Kidney (tissue), 14 donors: ENCODE data around the gene MTF2. TPM values are rescaled to one million over a fixed set of nuclear protein-coding genes. Genes with fewer than 3 reads are reported as not detected.

Experiments
- DNase-seq, 5 donors: peaks; one replicate each; pipeline ENCODE4 v3.0.0-alpha.2; 2013 to 2020
- FAIRE-seq: peaks from 2 replicates; lab custom pipeline; 2012; peaks lifted over from hg19 to GRCh38; lab: Jason Lieb, UNC
- H3K27ac ChIP-seq, 2 donors: one replicate each; pipeline ENCODE4 v1.7.0; 2013; ENCODE audit warnings: low read depth in 2 of 2, low read length in 2 of 2, inconsistent platforms in 1 of 2
- H3K27me3 ChIP-seq: one replicate; pipeline ENCODE4 v1.7.1; 2013; ENCODE audit warnings: low read length, inconsistent platforms; ENCODE audit not compliant: control insufficient read depth, insufficient read depth
- H3K36me3 ChIP-seq, 3 donors: one replicate each; pipeline versions ENCODE4 v1.7.0 to v1.7.1; 2013; ENCODE audit warnings: low read length in 3 of 3, control low read depth in 1 of 3, inconsistent platforms in 1 of 3; ENCODE audit not compliant: insufficient read depth in 3 of 3, control insufficient read depth in 2 of 3
- H3K4me1 ChIP-seq, 3 donors: one replicate each; pipeline versions ENCODE4 v1.7.0 to v1.7.1; 2013; ENCODE audit warnings: low read length in 3 of 3, inconsistent platforms in 1 of 3, low read depth in 1 of 3; ENCODE audit not compliant: control insufficient read depth in 2 of 3, insufficient read depth in 2 of 3
- H3K4me3 ChIP-seq, 3 donors: one replicate each; pipeline versions ENCODE4 v1.7.0 to v1.8.1; 2013; ENCODE audit warnings: low read length in 3 of 3, control low read depth in 1 of 3, inconsistent platforms in 1 of 3
- H3K9ac ChIP-seq, 3 donors: one replicate each; pipeline versions ENCODE4 v1.7.0 to v1.7.1; 2013; ENCODE audit warnings: low read length in 3 of 3, control low read depth in 1 of 3, inconsistent platforms in 1 of 3
- H3K9me3 ChIP-seq, 3 donors: one replicate each; pipeline versions ENCODE4 v1.7.0 to v1.7.1; 2013; ENCODE audit warnings: low read length in 3 of 3, control low read depth in 1 of 3, inconsistent platforms in 1 of 3; ENCODE audit not compliant: control insufficient read depth in 2 of 3, insufficient read depth in 1 of 3
- CTCF ChIP-seq: IDR thresholded peaks from 3 replicates; pipeline ENCODE4 v1.5.1; 2012; ENCODE audit warnings: mild to moderate bottlenecking, moderate library complexity, borderline replicate concordance; ENCODE audit not compliant: insufficient read depth; ENCODE audit errors: extremely low read depth
- intact Hi-C: fragments of 100-400 bp; cut with DNase I; formaldehyde crosslinking; loops from one replicate; pipeline ENCODE4 v1.11.1; 2022
- polyA plus RNA-seq: library from polyadenylated mRNA; stranded (reverse); fragments of 350-450 nt; fragmentation: Illumina TruSeq; extraction: RNeasy Lipid Tissue Mini Kit (QIAGEN cat#74804); gene quantifications from one replicate; pipeline ENCODE4 v1.2.3, GENCODE V29; 2014; ENCODE audit warnings: low read depth, low replicate concordance; ENCODE audit not compliant: insufficient read depth
- total RNA-seq: library from RNA; stranded (reverse); fragmentation: NEBNext Ultra II Directional; extraction: Animal tissue kit (Norgen Biotek cat#: 25700); gene quantifications from one replicate; pipeline ENCODE4 v1.2.1, GENCODE V29; 2021
- donor health status: control.
- donor health status: control.
- donor health status: control.
- donor health status: control.
- donor health status: control.
- donor health status: DM: yes; HTN: yes; CAD: no.
- donor health status: Normal renal cell carcinoma (clear cell type).

MTF2 gene
- total and polyA plus RNA-seq, 2 donors from 2014 or later, result 8.8 to 30.5 TPM

GRCh38 chr1:93180723-93181613, 101.9 kb downstream of the MTF2 start, which contains the start of gene CCDC18:
CCDC18 (plus strand) TSS chr1:93180724; CDS start chr1:93183362, 2,638 bp downstream.
- Histone ChIP-seq H3K4me1 (peaks cover 0 to 16% (median 0%) of the 10 kb centered on the region in 3 donors), H3K27ac (peak within 1 kb of the TSS; percentile 99), H3K9me3 (no peaks in the 10 kb centered on the region), H3K27me3 (no peaks in the 10 kb centered on the region), H3K36me3 (no peaks in the 10 kb centered on the region), H3K4me3 (peak within 1 kb of the TSS; percentile 85 to 94 (median 91)), H3K9ac (peak within 1 kb of the TSS; percentile 81 to 99 (median 88))
- no peak for TF ChIP-seq CTCF
- intact Hi-C loops, result no loop called here
- FAIRE-seq (no peak), DNase-seq (peak in 1 of 5 donors; percentile 57)

- Histone ChIP-seq H3K4me1 (no peaks in the 10 kb centered on the region), H3K36me3 (no peaks in the 10 kb centered on the region), H3K27me3 (no peaks in the 10 kb centered on the region), H3K27ac (no peak overlapping the region), H3K9ac (no peak overlapping the region), H3K9me3 (no peaks in the 10 kb centered on the region), H3K4me3 (no peak overlapping the region)
- FAIRE-seq, result peak; percentile 77
- no peak for DNase-seq
- intact Hi-C loops, result no loop called here
- no peak for TF ChIP-seq CTCF
Measured at GRCh38 chr1:93186667-93187066, 107.6 kb downstream of the MTF2 start.

Other genes starting within 250 kb of the MTF2 start
- 786 TPM for gene RPL5, start 247.2 kb upstream of the MTF2 start, total RNA-seq
- 1,286 TPM for gene RPL5, start 247.2 kb upstream of the MTF2 start, polyA plus RNA-seq
- gene DIPK1A, start 117.8 kb upstream of the MTF2 start, total RNA-seq, result 4.0 TPM
- 6.1 TPM for gene DIPK1A, start 117.8 kb upstream of the MTF2 start, polyA plus RNA-seq
- 55.2 TPM for gene TMED5, start 101.1 kb downstream of the MTF2 start, total RNA-seq
- 45.3 TPM for gene TMED5, start 101.1 kb downstream of the MTF2 start, polyA plus RNA-seq
- gene CCDC18, start 101.4 kb downstream of the MTF2 start, total RNA-seq, result 3.9 TPM
- 1.2 TPM for gene CCDC18, start 101.4 kb downstream of the MTF2 start, polyA plus RNA-seq